ENCODE data around the gene KCNK4. TPM values are rescaled to one million over a fixed set of nuclear protein-coding genes. Genes with fewer than 3 reads are reported as not detected.

KCNK4 gene
- total and polyA plus RNA-seq, 2 of the 13 experiments (the other 11 are each of a cell fraction or from before 2014, with no cell fraction given), result not detected

- TF ChIP-seq ZFP1 (CRISPR knock-in tag; IDR thresholded peaks at IDR 0.05), result peak; percentile 66; the same call in 1 of the 2 replicates
- TF ChIP-seq ZNF503 (CRISPR knock-in tag; IDR thresholded peaks at IDR 0.05), result no peak
- no peak for TF ChIP-seq KIAA2018 (CRISPR knock-in tag; IDR thresholded peaks at IDR 0.05; ENCODE audit: borderline replicate concordance)
- no peak for TF ChIP-seq MED8 (CRISPR knock-in tag; IDR thresholded peaks at IDR 0.05; ENCODE audit: insufficient replicate concordance)
- TF ChIP-seq CBX2 (IDR thresholded peaks at IDR 0.05; ENCODE audit: low read depth, low read length), result no peak
- TF ChIP-seq CBX2 (CRISPR knock-in tag; IDR thresholded peaks at IDR 0.05; ENCODE audit: low read depth), result no peak
- TF ChIP-seq SOX13 (IDR thresholded peaks at IDR 0.05), result no peak
- TF ChIP-seq SOX13 (CRISPR knock-in tag; conservative IDR thresholded peaks at IDR 0.05 in 1 of 2, IDR thresholded peaks at IDR 0.05 in 1 of 2), result peak in 1 of 2 experiments; percentile 33; a peak in 2 of 4 replicates
- TF ChIP-seq DR1 (CRISPR knock-in tag; IDR thresholded peaks at IDR 0.05), result no peak
- no peak; the same call in 1 of the 2 replicates for TF ChIP-seq SALL1 (CRISPR knock-in tag; IDR thresholded peaks at IDR 0.05)
- TF ChIP-seq KDM2A (CRISPR knock-in tag; IDR thresholded peaks at IDR 0.05; ENCODE audit: borderline replicate concordance, low read depth), result peak; percentile 88
- TF ChIP-seq TARDBP (CRISPR knock-in tag; IDR thresholded peaks at IDR 0.05), result peak; percentile 98
- peak; percentile 85 for TF ChIP-seq SRSF1 (optimal IDR thresholded peaks at IDR 0.05; ENCODE audit: low read depth, low read length)
- TF ChIP-seq, protein P1, sequence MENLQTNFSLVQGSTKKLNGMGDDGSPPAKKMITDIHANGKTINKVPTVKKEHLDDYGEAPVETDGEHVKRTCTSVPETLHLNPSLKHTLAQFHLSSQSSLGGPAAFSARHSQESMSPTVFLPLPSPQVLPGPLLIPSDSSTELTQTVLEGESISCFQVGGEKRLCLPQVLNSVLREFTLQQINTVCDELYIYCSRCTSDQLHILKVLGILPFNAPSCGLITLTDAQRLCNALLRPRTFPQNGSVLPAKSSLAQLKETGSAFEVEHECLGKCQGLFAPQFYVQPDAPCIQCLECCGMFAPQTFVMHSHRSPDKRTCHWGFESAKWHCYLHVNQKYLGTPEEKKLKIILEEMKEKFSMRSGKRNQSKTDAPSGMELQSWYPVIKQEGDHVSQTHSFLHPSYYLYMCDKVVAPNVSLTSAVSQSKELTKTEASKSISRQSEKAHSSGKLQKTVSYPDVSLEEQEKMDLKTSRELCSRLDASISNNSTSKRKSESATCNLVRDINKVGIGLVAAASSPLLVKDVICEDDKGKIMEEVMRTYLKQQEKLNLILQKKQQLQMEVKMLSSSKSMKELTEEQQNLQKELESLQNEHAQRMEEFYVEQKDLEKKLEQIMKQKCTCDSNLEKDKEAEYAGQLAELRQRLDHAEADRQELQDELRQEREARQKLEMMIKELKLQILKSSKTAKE (CRISPR knock-in tag; IDR thresholded peaks at IDR 0.05; ENCODE audit: borderline replicate concordance), result no peak; the same call in 1 of the 2 replicates
- peak; percentile 36; the same call in 1 of the 2 replicates for TF ChIP-seq ZBTB38 (CRISPR knock-in tag; IDR thresholded peaks at IDR 0.05)
These were observed 21.4 kb upstream of the KCNK4 start (continued) for GRCh38 chr11:64269540-64270220.

Data from HepG2 (cell line).